Small intestine (tissue), 7 donors: ENCODE results near the gene GID4. TPM values are rescaled to one million over a fixed set of nuclear protein-coding genes. Genes with fewer than 3 reads are reported as not detected.

Experiments used
- DNase-seq, 2 donors: peaks; one replicate each; pipeline versions ENCODE4 v3.0.0 to v3.0.0-alpha.2; 2013
- FAIRE-seq: peaks from 2 replicates; lab custom pipeline; 2012; peaks lifted over from hg19 to GRCh38; lab: Jason Lieb, UNC
- H3K27ac ChIP-seq, 3 donors: one replicate each; pipeline ENCODE4 v1.5.1; 2013; ENCODE audit warnings: low read length in 2 of 3, mild to moderate bottlenecking in 2 of 3, control low read depth in 1 of 3, inconsistent platforms in 1 of 3, low read depth in 1 of 3, moderate library complexity in 1 of 3
- H3K27me3 ChIP-seq, 3 donors: one replicate each; pipeline ENCODE4 v1.6.1; 2013; ENCODE audit warnings: low read length in 3 of 3, inconsistent platforms in 1 of 3; ENCODE audit not compliant: control insufficient read depth in 3 of 3, insufficient read depth in 3 of 3
- H3K36me3 ChIP-seq, 3 donors: one replicate each; pipeline ENCODE4 v1.6.1; 2013; ENCODE audit warnings: low read length in 3 of 3, inconsistent platforms in 1 of 3, low read depth in 1 of 3, mild to moderate bottlenecking in 1 of 3, moderate library complexity in 1 of 3; ENCODE audit not compliant: control insufficient read depth in 3 of 3, insufficient read depth in 2 of 3
- H3K4me1 ChIP-seq, 3 donors: one replicate each; pipeline ENCODE4 v1.6.1; 2013; ENCODE audit warnings: low read length in 2 of 3, inconsistent platforms in 1 of 3, low read depth in 1 of 3, mild to moderate bottlenecking in 1 of 3, moderate library complexity in 1 of 3; ENCODE audit not compliant: control insufficient read depth in 3 of 3, insufficient read depth in 2 of 3
- H3K4me3 ChIP-seq, 3 donors: one replicate each; pipeline ENCODE4 v1.5.1; 2013; ENCODE audit warnings: low read length in 3 of 3, control low read depth in 1 of 3, inconsistent platforms in 1 of 3, low read depth in 1 of 3, mild to moderate bottlenecking in 1 of 3, moderate library complexity in 1 of 3
- H3K9me3 ChIP-seq, 2 donors: one replicate each; pipeline ENCODE4 v1.6.1; 2013; ENCODE audit warnings: low read depth in 1 of 2, low read length in 1 of 2; ENCODE audit not compliant: control insufficient read depth in 2 of 2, insufficient read depth in 1 of 2
- WGBS, 3 donors: extraction: QIAGEN DNeasy Blood & Tissue Kit; methylation state at CpG; one replicate each; pipeline ENCODE4 v1.1.7; 2013; 5-methylcytosine and 5-hydroxymethylcytosine counted together
- polyA plus RNA-seq, 4 donors: library from polyadenylated mRNA; stranded (reverse) in 3 of 4; unstranded in 1 of 4; fragments of 200-250 nt in 3 of 4; fragments of 120-200 nt in 1 of 4; gene quantifications; one replicate each; pipeline versions ENCODE4 v1.2.1 to v1.2.3, GENCODE V29; 2013
- donor health status: healthy with polysubstance abuse.
- donor health status: control.
- donor health status: control.
- donor health status: Bipolar disorder and iron deficiency.
- donor health status: healthy.

Gene GID4
- polyA plus RNA-seq, 4 donors, result 2.5 to 9.7 (median 4.1) TPM

- Histone ChIP-seq H3K36me3 (peaks cover 0 to 12% (median 0%) of the 10 kb centered on the region in 3 donors), H3K4me1 (no peaks in the 10 kb centered on the region), H3K9me3 (no peaks in the 10 kb centered on the region), H3K27ac (no peak overlapping the region), H3K4me3 (no peak overlapping the region), H3K27me3 (no peaks in the 10 kb centered on the region)
- 69 to 87% (median 84%) methylated on average over 2 of the region's 2 CpGs for WGBS, 3 donors
- FAIRE-seq, result no peak
- DNase-seq, result no peak
Observed at GRCh38 chr17:18031955-18032354, 7.3 kb upstream of the GID4 start.

DNA sequence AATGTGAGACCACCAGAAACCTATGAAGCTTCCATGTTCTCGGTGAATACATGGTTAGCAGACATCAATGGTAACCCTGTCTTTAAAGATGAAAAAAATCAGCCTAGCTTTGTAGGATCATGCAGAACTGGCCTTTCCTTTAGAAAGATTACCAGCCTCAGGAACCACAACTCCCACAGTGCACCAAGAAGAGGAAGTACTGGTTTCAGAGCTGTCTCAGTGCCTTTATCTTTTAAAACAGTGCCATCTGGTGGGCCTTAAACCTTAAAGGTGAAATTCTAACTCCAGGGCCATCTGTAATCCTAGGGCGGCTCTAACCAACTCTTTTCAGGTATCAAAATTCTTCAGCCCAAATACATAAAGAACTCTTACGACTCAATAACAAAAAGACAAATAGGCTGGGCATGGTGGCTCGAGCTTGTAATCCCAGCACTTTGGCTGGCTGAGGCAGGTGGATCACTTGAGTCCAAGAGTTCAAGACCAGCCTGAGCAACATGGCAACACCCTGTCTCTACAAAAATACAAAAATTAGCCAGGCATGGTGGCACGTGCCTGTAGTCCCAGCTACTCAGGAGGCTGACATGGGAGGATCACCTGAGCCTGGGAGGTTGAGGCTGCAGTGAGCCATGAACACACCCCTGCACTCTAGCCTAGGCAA is 5.6 kb upstream of the GID4 start:
- peaks cover 0 to 8% (median 4%) of the 10 kb centered on the region in 3 donors for H3K4me1 ChIP-seq
- H3K27ac ChIP-seq, result no peak overlapping the region
- H3K9me3 ChIP-seq, result no peaks in the 10 kb centered on the region
- 20 to 29% (median 21%) methylated on average over 5 of the region's 5 CpGs for WGBS, 3 donors
- DNase-seq (peak; percentile 83 to 87), FAIRE-seq (no peak)
- no peaks in the 10 kb centered on the region for H3K36me3 ChIP-seq
- H3K27me3 ChIP-seq, result no peaks in the 10 kb centered on the region
- no peak overlapping the region for H3K4me3 ChIP-seq

DNA sequence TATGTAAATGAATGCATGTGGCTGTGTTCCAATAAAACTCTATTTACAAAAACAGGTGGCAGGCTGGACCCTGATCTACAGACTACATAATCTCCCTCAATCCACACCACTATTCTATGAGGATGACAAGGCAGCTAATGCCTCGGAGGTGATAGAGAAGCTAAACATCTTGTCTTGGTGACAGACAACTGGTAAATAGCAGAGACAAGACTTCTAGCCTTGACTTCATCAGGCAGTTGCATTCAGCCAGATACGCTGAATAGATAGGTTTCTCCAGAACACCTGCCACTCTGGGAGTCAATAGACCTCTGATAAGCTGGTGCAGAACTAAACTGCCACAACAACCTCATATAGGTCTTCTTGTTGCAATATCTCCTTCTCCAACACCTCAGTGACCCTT is 3.5 kb upstream of the GID4 start:
- Histone ChIP-seq H3K27ac (no peak overlapping the region), H3K4me3 (no peak overlapping the region), H3K4me1 (peaks cover 4 to 14% (median 11%) of the 10 kb centered on the region in 3 donors), H3K36me3 (no peaks in the 10 kb centered on the region), H3K27me3 (no peaks in the 10 kb centered on the region), H3K9me3 (no peaks in the 10 kb centered on the region)
- DNase-seq, result peak in 1 of 2 donors; percentile 10
- WGBS, 3 donors, result 14 to 57% (median 39%) methylated on average over 2 of the region's 2 CpGs
- no peak for FAIRE-seq

GRCh38 chr17:18037486-18037885 is 1.7 kb upstream of the GID4 start:
- Histone ChIP-seq H3K36me3 (no peaks in the 10 kb centered on the region), H3K4me3 (no peak overlapping the region), H3K27ac (no peak overlapping the region), H3K9me3 (no peaks in the 10 kb centered on the region), H3K4me1 (peaks cover 4 to 16% (median 16%) of the 10 kb centered on the region in 3 donors), H3K27me3 (no peaks in the 10 kb centered on the region)
- 70 to 72% (median 71%) methylated on average over 6 of the region's 6 CpGs for WGBS, 3 donors
- DNase-seq (no peak), FAIRE-seq (no peak)

DNA sequence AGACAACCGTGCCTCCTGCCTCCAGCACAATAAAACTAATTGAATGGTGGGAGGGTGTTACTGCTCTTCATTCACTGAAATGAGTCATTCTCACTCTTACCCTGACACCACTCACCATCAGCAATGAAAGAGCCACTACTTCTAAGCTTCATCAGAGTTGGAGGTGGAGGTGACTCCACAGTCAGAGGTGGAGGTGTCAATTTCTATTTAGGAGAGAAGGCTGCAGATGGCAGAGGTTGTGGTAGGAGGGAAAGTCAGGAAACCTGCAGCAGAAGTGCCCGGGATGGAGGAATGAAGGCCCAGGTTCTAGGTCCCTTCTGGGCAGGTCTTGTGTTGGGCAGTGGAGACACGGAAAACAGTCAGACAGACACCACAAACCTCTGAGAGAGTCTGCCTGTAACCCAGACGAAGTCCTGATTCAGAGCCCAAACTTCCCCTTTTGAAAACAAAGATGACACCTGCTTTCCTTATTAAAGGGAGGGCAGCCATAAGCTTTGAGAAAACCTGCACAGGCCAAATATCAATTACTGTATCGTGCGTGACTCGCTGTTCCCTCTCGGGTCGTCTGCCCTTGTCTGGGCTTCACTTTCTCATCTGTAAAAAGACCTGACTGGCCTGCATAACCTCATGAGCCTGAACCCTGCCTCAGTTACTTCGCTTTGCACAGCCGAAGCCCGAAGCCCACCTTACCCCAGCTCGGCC is 908 bp upstream of the GID4 start:
- FAIRE-seq, result no peak
- WGBS, 3 donors, result 1 to 4% (median 1%) methylated on average over 13 of the region's 13 CpGs
- no peak for DNase-seq
- H3K27me3 ChIP-seq, result no peaks in the 10 kb centered on the region
- H3K4me1 ChIP-seq, result peaks cover 4 to 16% (median 16%) of the 10 kb centered on the region in 3 donors
- H3K4me3 ChIP-seq, result peak overlapping the region; percentile 75 to 84 (median 80)
- no peaks in the 10 kb centered on the region for H3K36me3 ChIP-seq
- no peaks in the 10 kb centered on the region for H3K9me3 ChIP-seq
- peak overlapping the region in 2 of 3 donors; percentile 53 to 71 for H3K27ac ChIP-seq

DNA sequence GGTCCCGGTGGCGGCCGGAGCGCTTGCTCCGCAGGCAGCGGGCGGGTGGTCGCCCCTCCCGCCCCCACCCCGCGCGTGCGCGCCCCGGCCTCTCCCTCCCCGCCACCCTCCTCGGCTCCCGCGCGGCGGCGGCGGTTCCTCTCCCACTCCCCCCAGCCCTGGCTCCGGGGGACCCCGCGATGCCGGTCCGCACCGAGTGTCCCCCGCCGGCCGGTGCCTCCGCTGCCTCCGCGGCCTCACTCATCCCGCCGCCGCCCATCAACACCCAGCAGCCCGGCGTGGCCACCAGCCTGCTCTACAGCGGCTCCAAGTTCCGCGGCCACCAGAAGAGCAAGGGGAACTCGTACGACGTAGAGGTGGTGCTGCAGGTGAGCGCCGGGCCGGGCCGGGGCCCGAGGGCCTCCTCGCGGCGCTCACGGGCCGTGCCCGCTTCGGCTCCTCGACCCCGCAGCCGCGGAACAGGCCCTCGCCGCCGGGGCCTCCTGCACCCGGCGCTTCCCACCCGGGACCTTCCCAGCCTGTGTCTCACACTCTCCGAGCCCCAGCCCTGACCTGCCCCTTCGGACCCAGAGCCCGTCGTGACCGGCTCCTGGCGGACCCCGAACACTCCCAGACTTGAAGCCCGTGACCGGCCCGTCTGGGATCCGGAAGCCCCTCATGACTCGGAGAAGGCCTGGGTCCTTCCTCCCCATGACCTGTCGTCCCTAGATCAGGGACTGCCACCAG is 490 bp downstream of the GID4 start:
- DNase-seq (peak; percentile 32 to 74), FAIRE-seq (no peak)
- peak overlapping the region in 2 of 3 donors; percentile 22 to 29 for H3K27ac ChIP-seq
- no peaks in the 10 kb centered on the region for H3K9me3 ChIP-seq
- peak overlapping the region; percentile 84 to 95 (median 85) for H3K4me3 ChIP-seq
- H3K36me3 ChIP-seq, result peaks cover 0 to 2% (median 0%) of the 10 kb centered on the region in 3 donors
- 1% methylated on average over 34 to 81 of the region's 81 CpGs for WGBS, 3 donors
- H3K4me1 ChIP-seq, result peaks cover 4 to 16% (median 16%) of the 10 kb centered on the region in 3 donors
- no peaks in the 10 kb centered on the region for H3K27me3 ChIP-seq

GRCh38 chr17:18040261-18040858 is 1.2 kb downstream of the GID4 start:
- H3K9me3 ChIP-seq, result no peaks in the 10 kb centered on the region
- 12 to 28% (median 22%) methylated on average over 6 of the region's 6 CpGs for WGBS, 3 donors
- H3K27me3 ChIP-seq, result no peaks in the 10 kb centered on the region
- H3K36me3 ChIP-seq, result peaks cover 0 to 7% (median 0%) of the 10 kb centered on the region in 3 donors
- peaks cover 4 to 16% (median 16%) of the 10 kb centered on the region in 3 donors for H3K4me1 ChIP-seq
- peak; percentile 9 to 16 for DNase-seq
- no peak overlapping the region for H3K27ac ChIP-seq
- no peak for FAIRE-seq
- peak overlapping the region; percentile 84 to 95 (median 85) for H3K4me3 ChIP-seq

DNA sequence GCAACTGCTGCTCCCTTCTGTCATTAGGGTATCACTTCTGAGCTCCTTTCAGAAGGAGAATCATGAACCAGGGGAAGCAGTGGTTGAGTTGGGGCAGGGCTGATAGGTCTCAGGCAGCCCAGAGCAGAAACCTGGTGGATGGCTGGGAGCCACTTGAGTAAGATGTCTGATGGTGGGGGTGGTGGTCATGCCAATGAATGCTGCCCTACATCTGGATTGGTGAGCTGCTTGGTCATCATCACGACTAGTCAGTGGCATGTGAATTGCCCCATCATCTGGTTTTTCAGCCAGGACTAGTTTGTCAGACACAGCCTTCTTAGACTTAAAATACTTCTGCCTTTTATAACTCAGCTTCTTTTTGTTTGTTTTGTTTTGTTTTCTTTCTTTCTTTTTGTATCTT is 2.6 kb downstream of the GID4 start:
- no peak overlapping the region for H3K4me3 ChIP-seq
- no peak for DNase-seq
- 18 to 62% (median 33%) methylated on average over 1 of the region's 1 CpG for WGBS, 3 donors
- peaks cover 4 to 16% (median 16%) of the 10 kb centered on the region in 3 donors for H3K4me1 ChIP-seq
- H3K27me3 ChIP-seq, result no peaks in the 10 kb centered on the region
- peaks cover 0 to 20% (median 0%) of the 10 kb centered on the region in 3 donors for H3K36me3 ChIP-seq
- no peaks in the 10 kb centered on the region for H3K9me3 ChIP-seq
- no peak overlapping the region for H3K27ac ChIP-seq
- no peak for FAIRE-seq
